Activated CD4-positive, alpha-beta T cell treated with anti-CD3 and anti-CD28 coated beads, Interleukin-2, amount 10 ng/mL, durations not matched to agents 7 days and 5 days (primary cell): ENCODE data around the gene DISC1. TPM values are rescaled to one million over a fixed set of nuclear protein-coding genes. Genes with fewer than 3 reads are reported as not detected.

Experiments used
- CTCF ChIA-PET: fragments of 350-600 bp; sonication (Branson Sonifier 250); formaldehyde crosslinking; loops from one replicate; lab custom pipeline; 2021; ENCODE audit warnings: antibody characterized with exemption; lab: Charles Lee
- POLR2A ChIA-PET: fragments of 350-600 bp; sonication (Branson Sonifier 250); formaldehyde crosslinking; loops from one replicate; lab custom pipeline; 2021; ENCODE audit warnings: antibody characterized with exemption; lab: Charles Lee
- DNase-seq: peaks from one replicate; pipeline ENCODE4 v3.0.0-alpha.2; 2020
- H3K27ac Mint-ChIP-seq: one replicate; pipeline ENCODE4 v1.8.0; 2021; ENCODE audit warnings: mild to moderate bottlenecking, moderate library complexity, mixed read lengths
- H3K27me3 Mint-ChIP-seq: one replicate; pipeline ENCODE4 v1.8.0; 2021; ENCODE audit warnings: mixed read lengths
- H3K36me3 Mint-ChIP-seq: one replicate; pipeline ENCODE4 v1.8.0; 2021; ENCODE audit warnings: low read depth, mixed read lengths
- H3K4me1 Mint-ChIP-seq: one replicate; pipeline ENCODE4 v1.8.0; 2021; ENCODE audit warnings: mixed read lengths
- H3K4me3 Mint-ChIP-seq: one replicate; pipeline ENCODE4 v1.8.0; 2021; ENCODE audit warnings: mild to moderate bottlenecking, moderate library complexity, mixed read lengths
- H3K9me3 Mint-ChIP-seq: one replicate; pipeline ENCODE4 v1.8.0; 2021; ENCODE audit warnings: mixed read lengths
- total RNA-seq, 2 experiments: library from RNA; stranded (reverse); gene quantifications; one replicate each; pipeline ENCODE4 v1.2.3, GENCODE V29; 2021

The DISC1 gene
- total RNA-seq, 2 experiments from 2014 or later: 13.3 to 17.0 TPM

DNA sequence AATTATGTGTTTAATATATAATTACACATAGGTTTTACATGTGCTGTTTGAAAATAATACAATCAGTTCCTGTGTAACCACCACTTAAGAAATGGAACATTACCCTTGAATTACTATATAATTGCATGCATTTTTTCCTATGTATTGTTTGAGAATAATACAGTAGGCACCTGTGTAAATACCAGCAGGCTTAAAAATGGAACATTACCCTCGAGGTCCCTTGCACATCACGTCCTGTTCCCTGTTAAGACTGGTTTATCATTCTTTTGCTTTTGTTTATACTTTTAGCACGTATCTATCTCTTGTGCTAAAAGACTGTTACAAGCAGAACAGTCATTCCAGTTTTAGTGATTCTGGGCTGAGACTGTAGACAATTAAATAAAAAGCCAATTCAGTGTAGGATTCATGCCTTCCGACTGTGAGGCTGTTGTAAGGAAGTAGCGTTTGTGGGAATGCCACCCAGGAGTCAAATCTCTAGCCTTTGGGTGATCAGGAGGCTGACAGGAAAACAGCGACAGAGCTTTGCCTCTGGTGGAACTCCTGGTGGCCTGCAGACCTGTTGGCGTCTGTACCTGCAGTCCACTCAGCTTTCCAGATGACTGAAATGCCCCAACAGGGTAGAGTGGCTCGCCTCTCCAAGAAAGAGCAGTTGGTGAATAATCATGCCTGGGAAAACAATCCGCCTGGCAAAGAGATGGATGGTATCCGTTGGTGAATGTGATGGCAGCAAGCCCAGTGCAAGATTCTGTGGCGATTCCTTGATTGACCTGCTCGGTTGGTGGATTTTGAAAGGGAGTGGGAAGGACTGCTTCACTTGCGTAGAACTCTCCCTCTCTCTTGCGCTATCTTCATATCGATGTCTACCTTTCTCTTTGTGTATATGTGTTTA is 58.0 kb downstream of the DISC1 start:
- ChIA-PET POLR2A (no interaction called here), CTCF (interaction anchor here (1.0 to 1.2 kb wide), 2 partner anchors 10 to 12 kb away, joined by 3 to 4 read pairs; no protein-coding TSS in a partner anchor)
- no peaks in the 10 kb centered on the region for H3K27me3 Mint-ChIP-seq
- peaks cover under 1% of the 10 kb centered on the region for H3K4me1 Mint-ChIP-seq
- peaks cover 9% of the 10 kb centered on the region for H3K36me3 Mint-ChIP-seq
- H3K9me3 Mint-ChIP-seq: peaks cover 9% of the 10 kb centered on the region
- H3K27ac Mint-ChIP-seq: no peak overlapping the region
- no peak overlapping the region for H3K4me3 Mint-ChIP-seq
- DNase-seq: no peak

GRCh38 chr1:231686384-231686783 is 59.8 kb downstream of the DISC1 start:
- DNase-seq: no peak
- POLR2A ChIA-PET: no interaction called here
- H3K4me1 Mint-ChIP-seq: peaks cover 9% of the 10 kb centered on the region
- peaks cover 9% of the 10 kb centered on the region for H3K36me3 Mint-ChIP-seq
- CTCF ChIA-PET: no interaction called here
- H3K9me3 Mint-ChIP-seq: peaks cover 9% of the 10 kb centered on the region
- no peak overlapping the region for H3K4me3 Mint-ChIP-seq
- H3K27ac Mint-ChIP-seq: no peak overlapping the region
- no peaks in the 10 kb centered on the region for H3K27me3 Mint-ChIP-seq

DNA sequence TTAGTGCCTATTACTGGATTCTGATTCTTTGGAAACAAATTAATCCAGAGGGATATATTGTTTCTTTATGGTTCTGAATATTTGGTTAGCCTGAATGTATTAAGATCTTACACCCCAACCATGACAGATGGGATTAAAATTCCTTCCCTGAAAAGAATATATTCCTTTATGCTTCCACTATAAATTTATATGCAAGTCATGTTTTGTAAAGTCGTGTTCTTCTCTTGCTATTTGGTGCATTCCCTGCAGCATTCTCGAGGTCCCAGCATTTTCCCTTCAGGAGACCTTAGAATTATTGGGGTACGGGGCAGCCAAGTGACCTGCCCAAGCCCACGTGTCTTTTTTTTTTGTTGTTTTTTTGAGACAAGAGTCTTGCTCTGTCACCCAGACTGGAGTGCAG is 62.4 kb downstream of the DISC1 start:
- CTCF ChIA-PET: no interaction called here
- Mint-ChIP-seq H3K4me1 (peaks cover 9% of the 10 kb centered on the region), H3K27me3 (no peaks in the 10 kb centered on the region), H3K27ac (no peak overlapping the region), H3K4me3 (no peak overlapping the region), H3K36me3 (peaks cover 9% of the 10 kb centered on the region), H3K9me3 (peaks cover 9% of the 10 kb centered on the region)
- POLR2A ChIA-PET: no interaction called here
- no peak for DNase-seq

DNA sequence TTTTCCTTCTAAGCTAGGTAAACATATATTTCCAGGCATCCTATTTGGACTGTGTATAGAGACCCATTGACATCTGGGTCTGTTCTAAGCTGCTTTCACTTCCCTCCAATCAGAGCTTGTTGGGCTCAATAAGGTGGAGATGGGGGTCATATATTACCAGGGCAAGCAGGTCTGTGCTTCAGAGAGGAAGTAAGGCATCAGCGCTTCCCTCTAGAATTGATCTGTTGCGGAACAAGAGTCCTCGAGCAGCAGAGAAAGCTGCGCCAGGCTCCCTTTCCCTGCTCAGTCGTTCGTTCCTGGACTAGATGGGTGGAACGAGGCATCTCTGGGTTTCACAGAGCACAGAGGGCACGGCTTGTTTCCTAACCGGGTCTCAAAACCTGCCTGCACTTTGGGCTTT is 63.5 kb downstream of the DISC1 start:
- H3K4me3 Mint-ChIP-seq: no peak overlapping the region
- ChIA-PET POLR2A (no interaction called here), CTCF (no interaction called here)
- no peak for DNase-seq
- H3K27ac Mint-ChIP-seq: no peak overlapping the region
- H3K36me3 Mint-ChIP-seq: peaks cover 7% of the 10 kb centered on the region
- no peaks in the 10 kb centered on the region for H3K27me3 Mint-ChIP-seq
- H3K9me3 Mint-ChIP-seq: peaks cover 9% of the 10 kb centered on the region
- H3K4me1 Mint-ChIP-seq: peaks cover 13% of the 10 kb centered on the region

- ChIA-PET CTCF (no interaction called here), POLR2A (no interaction called here)
- peaks cover 13% of the 10 kb centered on the region for H3K4me1 Mint-ChIP-seq
- peaks cover 6% of the 10 kb centered on the region for H3K36me3 Mint-ChIP-seq
- no peaks in the 10 kb centered on the region for H3K27me3 Mint-ChIP-seq
- no peak overlapping the region for H3K27ac Mint-ChIP-seq
- H3K9me3 Mint-ChIP-seq: peaks cover 7% of the 10 kb centered on the region
- no peak for DNase-seq
- no peak overlapping the region for H3K4me3 Mint-ChIP-seq
Observed at GRCh38 chr1:231691618-231692259, 65.1 kb downstream of the DISC1 start.

GRCh38 chr1:231693361-231694074 is 66.9 kb downstream of the DISC1 start:
- H3K36me3 Mint-ChIP-seq: peaks cover 4% of the 10 kb centered on the region
- no peak overlapping the region for H3K4me3 Mint-ChIP-seq
- DNase-seq: no peak
- POLR2A ChIA-PET: no interaction called here
- CTCF ChIA-PET: interaction anchor here (0.6 to 1.4 kb wide), 3 partner anchors 10 to 36 kb away, joined by 3 read pairs; no protein-coding TSS in a partner anchor
- H3K9me3 Mint-ChIP-seq: no peaks in the 10 kb centered on the region
- H3K27ac Mint-ChIP-seq: no peak overlapping the region
- H3K4me1 Mint-ChIP-seq: peaks cover 13% of the 10 kb centered on the region
- no peaks in the 10 kb centered on the region for H3K27me3 Mint-ChIP-seq

- H3K9me3 Mint-ChIP-seq: no peaks in the 10 kb centered on the region
- no peak overlapping the region for H3K27ac Mint-ChIP-seq
- POLR2A ChIA-PET: no interaction called here
- DNase-seq: no peak
- peaks cover 4% of the 10 kb centered on the region for H3K36me3 Mint-ChIP-seq
- no peaks in the 10 kb centered on the region for H3K27me3 Mint-ChIP-seq
- H3K4me1 Mint-ChIP-seq: peaks cover 16% of the 10 kb centered on the region
- H3K4me3 Mint-ChIP-seq: no peak overlapping the region
- CTCF ChIA-PET: interaction anchor here (1.4 kb wide), 1 partner anchor 10 kb away, joined by 3 read pairs; no protein-coding TSS in a partner anchor
Observed at GRCh38 chr1:231694075-231694431, 67.5 kb downstream of the DISC1 start.

DNA sequence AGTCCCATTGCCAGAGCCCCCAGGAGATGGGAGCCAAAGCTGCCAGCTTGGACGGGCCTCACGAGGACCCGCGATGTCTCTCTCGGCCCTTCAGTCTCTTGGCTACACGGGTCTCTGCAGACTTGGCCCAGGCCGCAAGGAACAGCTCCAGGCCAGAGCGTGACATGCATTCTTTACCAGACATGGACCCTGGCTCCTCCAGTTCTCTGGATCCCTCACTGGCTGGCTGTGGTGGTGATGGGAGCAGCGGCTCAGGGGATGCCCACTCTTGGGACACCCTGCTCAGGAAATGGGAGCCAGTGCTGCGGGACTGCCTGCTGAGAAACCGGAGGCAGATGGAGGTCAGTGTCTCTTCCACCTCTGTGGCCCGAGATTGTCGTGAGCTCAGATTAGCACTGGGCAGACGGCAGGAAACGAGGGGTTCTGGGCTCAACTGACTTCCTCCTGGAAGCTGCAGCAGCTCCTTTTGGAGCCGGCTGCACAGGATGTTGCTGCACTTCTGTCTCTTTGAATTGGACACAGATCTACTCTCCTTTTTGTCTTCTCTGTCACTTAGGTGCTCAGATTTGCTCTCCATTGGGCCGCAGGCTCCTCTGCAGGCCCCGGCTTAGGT is 68.0 kb downstream of the DISC1 start:
- H3K4me3 Mint-ChIP-seq: no peak overlapping the region
- H3K27ac Mint-ChIP-seq: no peak overlapping the region
- no peaks in the 10 kb centered on the region for H3K27me3 Mint-ChIP-seq
- H3K4me1 Mint-ChIP-seq: peaks cover 21% of the 10 kb centered on the region
- peaks cover 6% of the 10 kb centered on the region for H3K36me3 Mint-ChIP-seq
- no peaks in the 10 kb centered on the region for H3K9me3 Mint-ChIP-seq
- DNase-seq: no peak
- ChIA-PET CTCF (interaction anchor here (1.4 kb wide), 1 partner anchor 11 kb away, joined by 3 read pairs; no protein-coding TSS in a partner anchor), POLR2A (no interaction called here)

DNA sequence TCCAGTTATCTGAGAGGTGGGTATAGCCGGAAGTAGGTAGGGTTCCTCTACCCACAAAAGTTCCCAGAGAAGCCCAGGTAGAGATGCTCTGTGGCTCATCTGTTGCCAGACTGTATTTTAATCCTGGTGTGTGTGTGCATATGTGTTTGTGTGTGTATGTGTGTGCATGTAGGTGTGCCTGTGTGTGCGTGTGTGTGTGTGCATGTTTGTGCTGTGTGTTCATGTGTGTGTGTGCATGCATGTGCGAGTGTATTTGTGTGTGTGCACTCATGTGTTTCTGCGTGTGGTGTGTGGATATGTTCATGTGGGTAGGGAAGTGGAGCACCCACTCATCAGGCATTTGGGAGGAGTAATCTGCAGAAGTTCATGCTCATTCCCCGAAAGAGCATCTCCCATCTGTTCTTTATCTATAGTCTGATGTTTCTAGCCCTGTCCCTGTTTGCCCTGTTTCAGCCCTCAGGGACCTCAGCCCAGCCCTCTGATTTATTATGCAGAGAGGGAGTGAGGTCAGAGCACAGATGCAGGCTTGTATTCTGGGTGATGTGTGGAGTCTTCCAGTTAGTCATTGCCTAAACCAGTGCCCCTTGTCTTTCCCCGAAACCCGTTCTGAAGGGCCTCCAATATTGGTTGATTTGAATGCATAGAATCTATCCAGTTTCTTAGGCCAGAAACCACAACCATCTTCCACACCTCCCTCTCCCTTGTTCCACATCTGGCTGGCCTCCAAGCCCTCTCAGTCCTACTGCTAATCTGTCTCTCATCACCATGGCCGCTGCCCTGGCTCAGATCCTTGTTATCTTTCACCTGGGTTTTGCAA is 69.1 kb downstream of the DISC1 start:
- Mint-ChIP-seq H3K4me3 (no peak overlapping the region), H3K27me3 (no peaks in the 10 kb centered on the region), H3K9me3 (no peaks in the 10 kb centered on the region), H3K36me3 (peaks cover 10% of the 10 kb centered on the region), H3K27ac (no peak overlapping the region), H3K4me1 (peaks cover 19% of the 10 kb centered on the region)
- ChIA-PET POLR2A (no interaction called here), CTCF (no interaction called here)
- no peak for DNase-seq

DNA sequence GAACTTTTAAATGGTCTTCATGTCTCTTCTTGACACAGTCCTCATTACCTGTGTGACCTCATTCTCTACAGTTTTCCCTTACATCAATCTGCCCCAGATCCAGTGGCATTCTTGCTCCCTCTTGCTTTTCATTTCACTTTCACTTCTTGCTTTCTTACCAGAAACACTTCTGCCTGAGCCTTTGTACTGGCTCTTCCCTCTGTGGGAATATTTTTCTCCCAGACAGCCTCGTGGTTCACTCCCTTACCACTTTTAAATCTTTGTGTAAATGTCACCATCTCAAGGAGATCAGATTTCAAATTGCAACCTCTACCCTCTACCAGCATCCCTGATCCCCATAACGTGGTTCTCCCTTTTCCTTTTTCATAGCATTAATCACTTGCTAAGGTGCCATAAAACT is 73.2 kb downstream of the DISC1 start:
- Mint-ChIP-seq H3K9me3 (no peaks in the 10 kb centered on the region), H3K27ac (no peak overlapping the region), H3K4me3 (no peak overlapping the region), H3K27me3 (no peaks in the 10 kb centered on the region), H3K4me1 (peaks cover 18% of the 10 kb centered on the region), H3K36me3 (peaks cover 25% of the 10 kb centered on the region)
- CTCF ChIA-PET: no interaction called here
- no peak for DNase-seq
- POLR2A ChIA-PET: no interaction called here

- Mint-ChIP-seq H3K36me3 (peaks cover 25% of the 10 kb centered on the region), H3K4me3 (no peak overlapping the region), H3K9me3 (no peaks in the 10 kb centered on the region), H3K27ac (no peak overlapping the region), H3K27me3 (no peaks in the 10 kb centered on the region), H3K4me1 (peaks cover 15% of the 10 kb centered on the region)
- CTCF ChIA-PET: no interaction called here
- POLR2A ChIA-PET: no interaction called here
- no peak for DNase-seq
Observed at GRCh38 chr1:231701306-231701705, 74.7 kb downstream of the DISC1 start.

- no peak for DNase-seq
- Mint-ChIP-seq H3K27ac (no peak overlapping the region), H3K27me3 (no peaks in the 10 kb centered on the region), H3K4me1 (peaks cover 15% of the 10 kb centered on the region), H3K4me3 (no peak overlapping the region), H3K36me3 (peaks cover 24% of the 10 kb centered on the region), H3K9me3 (no peaks in the 10 kb centered on the region)
- CTCF ChIA-PET: no interaction called here
- POLR2A ChIA-PET: no interaction called here
Observed at GRCh38 chr1:231702331-231702730, 75.7 kb downstream of the DISC1 start.
